GM18907 (cell line): ENCODE measurements around the gene SPINDOC.

Experiments
- ATAC-seq: cut with Tn5 transposase; IDR thresholded peaks from one replicate; pipeline ENCODE4 v1.9.1; 2021; ENCODE audit warnings: mild to moderate bottlenecking, moderate library complexity; ENCODE audit not compliant: unreplicated experiment

SPINDOC gene

GRCh38 chr11:63876616-63877015 lies 63.4 kb downstream of the SPINDOC start:
- no peak for ATAC-seq
